Keratinocyte (primary cell): Measurements from ENCODE around the gene ATRNL1.

Experiments used
- CTCF ChIP-seq, 3 experiments: IDR thresholded peaks in 1 of 3; conservative IDR thresholded peaks in 1 of 3; optimal IDR thresholded peaks in 1 of 3; 2 replicates in 2 of 3; 3 replicates in 1 of 3; pipeline versions ENCODE3 to v1.5.1; 2011; ENCODE audit warnings: low read length in 3 of 3, mild to moderate bottlenecking in 3 of 3, moderate library complexity in 2 of 3, control low read depth in 1 of 3, inconsistent platforms in 1 of 3; ENCODE audit not compliant: insufficient read depth in 2 of 3; ENCODE audit errors: extremely low read depth in 1 of 3
- EZH2 ChIP-seq: IDR thresholded peaks from one replicate; pipeline ENCODE4 v1.6.1; 2012; ENCODE audit warnings: inconsistent platforms, mild to moderate bottlenecking, low read length, moderate library complexity

- TF ChIP-seq CTCF (optimal IDR thresholded peaks at IDR 0.05 in 1 of 3, IDR thresholded peaks at IDR 0.05 in 1 of 3, conservative IDR thresholded peaks at IDR 0.05 in 1 of 3; ENCODE audit: extremely low read depth in 1 of 3, insufficient read depth in 2 of 3, low read length in 3 of 3) (no peak), EZH2 (no peak)
Measured at GRCh38 chr10:115882021-115882420, 788.9 kb downstream of the ATRNL1 start.
